SK-N-SH (cell line): ENCODE data around the gene LRRC8E.

ENCODE experiments used
- CHD2 ChIP-seq: fragments of 150-350 bp; IDR thresholded peaks from 2 replicates; pipeline ENCODE4 v1.6.1; 2018; ENCODE audit warnings: low read length; ENCODE audit not compliant: partially characterized antibody
- ELF1 ChIP-seq: IDR thresholded peaks from 2 replicates; pipeline ENCODE4 v1.4.0; 2012
- EP300 ChIP-seq, 2 experiments: IDR thresholded peaks; 2 replicates each; pipeline versions ENCODE4 v1.4.0 to v1.6.1; 2012; ENCODE audit warnings: borderline replicate concordance in 1 of 2, low read depth in 1 of 2, low read length in 1 of 2
- EZH2phosphoT487 ChIP-seq: fragments of 200-600 bp; sonication (generic); IDR thresholded peaks from 2 replicates; pipeline ENCODE4 v1.6.1; 2017; ENCODE audit warnings: low read depth, mixed run types, mild to moderate bottlenecking, antibody characterized with exemption, moderate library complexity, borderline replicate concordance
- FOXM1 ChIP-seq: IDR thresholded peaks from 2 replicates; pipeline ENCODE4 v1.4.0; 2012; ENCODE audit warnings: low read depth, mild to moderate bottlenecking
- NFIC ChIP-seq: IDR thresholded peaks from 2 replicates; pipeline ENCODE4 v1.4.0; 2012; ENCODE audit warnings: borderline replicate concordance
- POLR2AphosphoS5 ChIP-seq: IDR thresholded peaks from 2 replicates; pipeline ENCODE4 v1.6.1; 2012; ENCODE audit warnings: low read depth, low read length
- RCOR1 ChIP-seq: fragments of 150-350 bp; IDR thresholded peaks from 2 replicates; pipeline ENCODE4 v1.6.1; 2017; ENCODE audit warnings: antibody characterized with exemption, low read length
- SMC3 ChIP-seq: IDR thresholded peaks from 2 replicates; pipeline ENCODE4 v1.6.1; 2012; ENCODE audit warnings: low read depth, low read length, improper control_type of control experiment
- TAF1 ChIP-seq: IDR thresholded peaks from 2 replicates; pipeline ENCODE4 v1.6.1; 2012; ENCODE audit warnings: low read depth, mild to moderate bottlenecking, low read length, moderate library complexity, borderline replicate concordance
- TF ChIP-seq, protein P1 (sequence below): fragments of 200-600 bp; sonication (generic); IDR thresholded peaks from 2 replicates; pipeline ENCODE4 v1.6.1; 2017; ENCODE audit warnings: antibody characterized with exemption, mild to moderate bottlenecking, moderate library complexity
- TF ChIP-seq, protein P2 (sequence below): fragments of 150-350 bp; IDR thresholded peaks from 2 replicates; pipeline ENCODE4 v1.6.1; 2017; ENCODE audit warnings: antibody characterized with exemption, low read length, low read depth, borderline replicate concordance
- TF ChIP-seq, protein P3 (sequence below): IDR thresholded peaks from 2 replicates; pipeline ENCODE4 v1.4.0; 2012; ENCODE audit warnings: low read depth
- TF ChIP-seq, protein P4 (sequence below): IDR thresholded peaks from 2 replicates; pipeline ENCODE4 v1.6.1; 2012; ENCODE audit warnings: mild to moderate bottlenecking, low read depth, low read length, moderate library complexity

DNA sequence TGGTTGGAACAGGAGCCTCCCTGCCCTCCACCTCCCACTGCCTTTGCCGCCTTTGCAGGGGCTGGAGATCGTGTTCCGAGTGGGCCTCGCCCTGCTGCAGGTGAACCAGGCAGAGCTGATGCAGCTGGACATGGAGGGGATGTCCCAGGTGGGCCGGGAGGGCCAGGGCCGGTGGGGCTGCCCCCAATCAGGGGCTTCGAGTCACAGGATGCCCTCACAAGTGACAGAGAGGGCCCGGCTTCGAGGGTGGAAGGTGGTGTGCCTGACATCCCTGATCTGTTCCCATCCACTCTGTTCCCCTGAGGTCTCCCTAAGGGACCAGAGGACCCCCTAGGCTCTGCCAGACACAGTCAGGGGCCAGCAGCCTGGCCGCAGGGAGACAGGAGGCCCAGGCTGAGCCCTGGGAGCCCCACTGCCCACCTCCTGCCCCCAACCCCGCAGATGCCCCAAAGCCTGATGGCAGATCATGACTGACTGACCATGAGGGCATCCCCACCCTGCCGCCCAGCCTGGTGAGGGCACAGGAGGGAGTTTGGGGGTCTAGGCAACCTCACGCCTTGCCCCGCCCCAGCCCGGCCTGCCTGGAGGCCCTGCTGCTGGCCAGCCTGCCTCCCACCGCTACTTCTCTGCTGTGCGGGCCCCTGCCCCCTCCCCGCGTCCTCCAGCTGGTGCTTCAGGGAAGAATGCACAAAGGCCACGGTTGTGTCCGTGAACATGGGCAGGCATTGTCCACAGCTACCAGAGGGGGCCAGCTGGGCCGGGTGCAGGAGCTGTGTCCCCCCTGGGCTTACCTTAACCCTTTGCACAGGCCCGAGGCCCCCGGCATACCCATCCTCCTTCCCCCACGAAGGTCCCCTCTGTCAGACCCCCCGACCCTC, 36.4 kb upstream of the LRRC8E start:
- TF ChIP-seq, protein P1, sequence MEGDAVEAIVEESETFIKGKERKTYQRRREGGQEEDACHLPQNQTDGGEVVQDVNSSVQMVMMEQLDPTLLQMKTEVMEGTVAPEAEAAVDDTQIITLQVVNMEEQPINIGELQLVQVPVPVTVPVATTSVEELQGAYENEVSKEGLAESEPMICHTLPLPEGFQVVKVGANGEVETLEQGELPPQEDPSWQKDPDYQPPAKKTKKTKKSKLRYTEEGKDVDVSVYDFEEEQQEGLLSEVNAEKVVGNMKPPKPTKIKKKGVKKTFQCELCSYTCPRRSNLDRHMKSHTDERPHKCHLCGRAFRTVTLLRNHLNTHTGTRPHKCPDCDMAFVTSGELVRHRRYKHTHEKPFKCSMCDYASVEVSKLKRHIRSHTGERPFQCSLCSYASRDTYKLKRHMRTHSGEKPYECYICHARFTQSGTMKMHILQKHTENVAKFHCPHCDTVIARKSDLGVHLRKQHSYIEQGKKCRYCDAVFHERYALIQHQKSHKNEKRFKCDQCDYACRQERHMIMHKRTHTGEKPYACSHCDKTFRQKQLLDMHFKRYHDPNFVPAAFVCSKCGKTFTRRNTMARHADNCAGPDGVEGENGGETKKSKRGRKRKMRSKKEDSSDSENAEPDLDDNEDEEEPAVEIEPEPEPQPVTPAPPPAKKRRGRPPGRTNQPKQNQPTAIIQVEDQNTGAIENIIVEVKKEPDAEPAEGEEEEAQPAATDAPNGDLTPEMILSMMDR, result no peak
- TF ChIP-seq NFIC (no peak), EP300 (IDR thresholded peaks at IDR 0.05; ENCODE audit: borderline replicate concordance in 1 of 2, low read depth in 1 of 2, low read length in 1 of 2) (no peak), EZH2phosphoT487 (no peak), ELF1 (no peak), CHD2 (no peak), RCOR1 (no peak), TAF1 (no peak), FOXM1 (no peak), POLR2AphosphoS5 (no peak), SMC3 (no peak)
- TF ChIP-seq, protein P2, sequence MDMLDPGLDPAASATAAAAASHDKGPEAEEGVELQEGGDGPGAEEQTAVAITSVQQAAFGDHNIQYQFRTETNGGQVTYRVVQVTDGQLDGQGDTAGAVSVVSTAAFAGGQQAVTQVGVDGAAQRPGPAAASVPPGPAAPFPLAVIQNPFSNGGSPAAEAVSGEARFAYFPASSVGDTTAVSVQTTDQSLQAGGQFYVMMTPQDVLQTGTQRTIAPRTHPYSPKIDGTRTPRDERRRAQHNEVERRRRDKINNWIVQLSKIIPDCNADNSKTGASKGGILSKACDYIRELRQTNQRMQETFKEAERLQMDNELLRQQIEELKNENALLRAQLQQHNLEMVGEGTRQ, result no peak
- TF ChIP-seq, protein P3, sequence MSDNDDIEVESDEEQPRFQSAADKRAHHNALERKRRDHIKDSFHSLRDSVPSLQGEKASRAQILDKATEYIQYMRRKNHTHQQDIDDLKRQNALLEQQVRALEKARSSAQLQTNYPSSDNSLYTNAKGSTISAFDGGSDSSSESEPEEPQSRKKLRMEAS, result no peak
- TF ChIP-seq, protein P4, sequence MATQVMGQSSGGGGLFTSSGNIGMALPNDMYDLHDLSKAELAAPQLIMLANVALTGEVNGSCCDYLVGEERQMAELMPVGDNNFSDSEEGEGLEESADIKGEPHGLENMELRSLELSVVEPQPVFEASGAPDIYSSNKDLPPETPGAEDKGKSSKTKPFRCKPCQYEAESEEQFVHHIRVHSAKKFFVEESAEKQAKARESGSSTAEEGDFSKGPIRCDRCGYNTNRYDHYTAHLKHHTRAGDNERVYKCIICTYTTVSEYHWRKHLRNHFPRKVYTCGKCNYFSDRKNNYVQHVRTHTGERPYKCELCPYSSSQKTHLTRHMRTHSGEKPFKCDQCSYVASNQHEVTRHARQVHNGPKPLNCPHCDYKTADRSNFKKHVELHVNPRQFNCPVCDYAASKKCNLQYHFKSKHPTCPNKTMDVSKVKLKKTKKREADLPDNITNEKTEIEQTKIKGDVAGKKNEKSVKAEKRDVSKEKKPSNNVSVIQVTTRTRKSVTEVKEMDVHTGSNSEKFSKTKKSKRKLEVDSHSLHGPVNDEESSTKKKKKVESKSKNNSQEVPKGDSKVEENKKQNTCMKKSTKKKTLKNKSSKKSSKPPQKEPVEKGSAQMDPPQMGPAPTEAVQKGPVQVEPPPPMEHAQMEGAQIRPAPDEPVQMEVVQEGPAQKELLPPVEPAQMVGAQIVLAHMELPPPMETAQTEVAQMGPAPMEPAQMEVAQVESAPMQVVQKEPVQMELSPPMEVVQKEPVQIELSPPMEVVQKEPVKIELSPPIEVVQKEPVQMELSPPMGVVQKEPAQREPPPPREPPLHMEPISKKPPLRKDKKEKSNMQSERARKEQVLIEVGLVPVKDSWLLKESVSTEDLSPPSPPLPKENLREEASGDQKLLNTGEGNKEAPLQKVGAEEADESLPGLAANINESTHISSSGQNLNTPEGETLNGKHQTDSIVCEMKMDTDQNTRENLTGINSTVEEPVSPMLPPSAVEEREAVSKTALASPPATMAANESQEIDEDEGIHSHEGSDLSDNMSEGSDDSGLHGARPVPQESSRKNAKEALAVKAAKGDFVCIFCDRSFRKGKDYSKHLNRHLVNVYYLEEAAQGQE, result no peak
